Ammon's horn (tissue), 1 donor: ENCODE measurements around the gene KRTAP21-2.
"Not testable (repeated sequence)": the region's sequence is repeated elsewhere in the genome, so short reads cannot be mapped to it uniquely, and the experiment has no call there.

Experiments
- DNase-seq: peaks from one replicate; pipeline ENCODE4 v3.0.0-alpha.2; 2016; ENCODE audit warnings: low spot score

KRTAP21-2 gene

DNA sequence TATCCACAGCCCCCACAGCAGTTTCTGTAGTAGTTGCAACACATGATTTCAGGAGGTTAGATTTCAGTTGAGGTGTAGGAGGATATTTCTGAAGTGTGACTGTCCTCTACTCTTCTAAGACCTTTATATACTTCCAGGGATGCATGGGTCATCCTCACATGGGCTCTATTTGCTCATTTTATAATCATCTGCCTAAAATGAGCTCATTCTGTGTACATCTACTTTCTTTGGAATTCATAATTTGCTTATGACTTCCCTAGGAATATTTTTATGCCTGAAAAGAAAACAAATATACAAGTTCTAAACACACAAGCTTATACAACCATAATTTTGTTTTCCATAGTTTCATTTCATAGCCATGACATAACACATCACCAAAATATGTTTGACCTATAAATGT lies at the start of gene KRTAP21-2:
TSS of gene KRTAP21-2 (minus strand) at position 101 of the 400 bp plus-strand sequence. CDS start at position 44, 57 bp downstream.
- DNase-seq: no peak

DNA sequence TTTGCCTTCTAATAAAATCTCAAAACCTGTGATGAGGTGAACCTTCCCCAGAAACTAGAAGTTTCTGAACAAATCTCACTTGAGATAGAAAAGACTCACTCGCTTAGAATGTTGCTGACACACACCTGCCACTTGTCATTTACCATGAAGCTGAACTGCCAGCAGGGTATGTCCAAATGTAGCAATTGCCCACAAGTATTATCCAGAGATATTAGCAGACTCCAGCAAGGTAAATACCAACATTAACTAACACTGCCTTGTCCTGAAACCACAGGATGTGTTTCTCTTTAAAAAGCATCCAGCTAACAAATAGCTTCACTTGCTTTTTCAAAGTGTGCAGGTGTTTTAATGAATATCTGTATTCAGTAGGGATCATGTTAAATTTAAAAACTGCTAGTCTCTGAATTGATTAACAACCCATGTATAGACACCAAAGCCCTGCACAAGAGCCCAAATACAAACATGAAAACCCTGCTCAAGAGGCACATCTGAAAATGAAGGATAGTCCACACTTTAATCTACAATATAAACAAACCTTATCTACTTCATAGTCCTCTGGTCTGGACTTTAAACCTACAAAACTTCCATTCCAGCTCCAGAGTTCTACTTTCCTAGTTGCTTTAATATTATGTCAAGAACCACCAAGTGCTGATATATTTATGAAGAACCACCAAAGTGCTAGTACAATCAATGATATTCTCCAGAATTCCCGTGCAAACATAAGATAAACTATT lies 46.7 kb upstream of the KRTAP21-2 start:
- no peak for DNase-seq

DNA sequence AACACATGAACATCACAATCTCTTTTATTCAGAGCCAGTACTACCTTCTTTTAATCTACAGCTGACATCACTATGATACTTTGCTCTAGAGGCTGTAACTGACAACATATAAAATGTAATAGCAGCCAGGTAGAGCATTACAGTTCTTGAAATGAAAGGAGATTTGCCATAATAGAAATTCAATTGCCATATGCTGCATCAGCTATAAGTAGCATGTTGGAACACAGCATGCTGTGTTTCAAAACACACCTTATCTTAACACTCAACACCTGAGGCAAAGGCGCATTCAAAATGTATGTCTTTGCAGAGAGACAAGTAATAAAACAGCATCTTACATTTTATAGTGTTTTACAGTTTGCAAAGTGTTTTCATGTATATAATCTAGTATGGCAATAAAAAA lies 32.2 kb upstream of the KRTAP21-2 start:
- no peak for DNase-seq

DNA sequence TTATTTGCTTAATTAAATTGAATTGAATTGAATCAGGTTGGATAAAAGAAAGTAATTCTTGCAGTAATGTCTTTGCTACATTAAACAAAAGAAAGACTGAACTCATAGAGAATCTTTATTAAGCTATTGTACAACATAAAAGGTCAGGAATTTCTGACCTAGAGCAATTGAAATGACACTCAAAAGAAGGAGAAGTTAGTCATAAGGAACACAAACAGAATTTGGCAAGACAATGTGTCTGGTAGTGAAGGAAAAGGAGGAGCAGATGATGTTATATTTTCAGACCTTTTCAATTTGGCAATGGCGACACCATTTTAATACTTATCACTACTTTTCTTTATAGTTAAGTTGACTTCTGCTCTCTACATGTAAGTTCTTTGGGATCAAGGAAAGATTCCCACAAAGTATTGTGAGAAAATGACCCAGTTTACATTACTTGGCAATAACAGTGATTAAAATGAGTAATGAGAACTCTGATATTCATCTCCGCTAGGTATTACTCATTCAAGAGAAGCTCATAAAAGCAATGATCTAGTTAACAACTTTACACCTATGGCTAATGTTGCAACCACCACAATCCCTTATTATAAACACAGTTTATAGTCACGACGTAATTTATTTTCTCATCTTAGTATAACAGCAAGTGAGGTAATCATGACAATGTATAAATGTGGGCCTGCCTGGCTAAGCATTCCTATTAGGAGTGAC lies 22.8 kb upstream of the KRTAP21-2 start:
- no peak for DNase-seq

DNA sequence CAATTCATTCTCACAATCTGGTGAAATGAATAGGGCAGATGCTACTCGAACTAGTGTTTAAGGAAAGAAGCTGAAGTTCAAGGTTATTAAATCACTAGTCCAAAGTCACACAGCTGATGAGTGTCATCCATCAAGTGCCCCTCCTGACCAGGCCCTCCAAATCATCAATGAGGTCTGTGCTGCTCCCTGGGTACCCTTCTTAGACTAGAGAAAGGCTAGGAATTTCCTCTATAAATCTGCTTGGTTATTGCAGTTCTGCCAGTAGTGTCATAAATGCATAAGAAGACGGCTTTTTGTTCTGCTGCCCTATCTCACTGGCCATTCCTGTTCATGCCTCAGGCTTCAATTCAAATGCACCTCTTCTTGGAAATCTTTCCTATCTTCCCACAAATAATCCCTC lies 13.7 kb upstream of the KRTAP21-2 start:
- no peak for DNase-seq

DNA sequence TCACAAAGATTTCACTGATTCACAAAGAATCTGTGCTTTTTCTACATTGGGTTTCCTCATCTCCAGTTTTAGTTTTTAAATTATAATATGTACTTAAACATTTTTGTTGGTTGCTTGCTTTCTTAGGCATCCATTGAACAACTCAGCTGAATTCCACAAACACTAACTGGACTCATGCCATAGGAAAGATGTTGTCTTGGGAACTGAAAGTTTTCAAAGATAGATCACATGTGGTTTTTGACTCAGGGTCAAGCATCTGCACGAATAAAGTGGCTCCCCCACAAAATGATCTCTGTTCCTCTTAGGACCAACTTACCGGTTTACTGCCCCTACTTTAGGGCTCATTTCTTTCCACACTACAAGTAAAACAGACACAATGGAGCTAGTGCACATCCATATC lies 11.2 kb upstream of the KRTAP21-2 start:
- DNase-seq: no peak

DNA sequence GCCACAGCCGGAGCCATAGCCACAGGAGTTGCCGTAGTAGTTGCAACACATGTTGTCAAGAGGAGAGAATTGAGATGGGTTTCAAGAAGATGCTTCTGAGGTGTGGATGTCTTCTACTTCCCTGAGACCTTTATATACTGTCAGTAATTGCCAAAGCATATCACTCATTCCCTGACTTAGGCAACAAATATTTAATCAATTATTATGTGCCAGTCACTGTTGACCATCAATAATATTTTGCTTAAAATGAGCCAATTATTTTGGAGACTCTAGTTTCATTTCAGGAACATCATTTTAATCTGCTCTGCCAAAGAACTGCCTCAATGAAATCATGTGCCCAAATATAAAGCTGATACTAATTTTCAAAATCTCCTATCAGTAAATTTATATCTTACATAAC lies 8.3 kb upstream of the KRTAP21-2 start, which contains the start of gene KRTAP21-1:
TSS of gene KRTAP21-1 (minus strand) at position 101 of the 400 bp plus-strand sequence. CDS start at position 51, 50 bp downstream.
- DNase-seq: not testable (repeated sequence)

DNA sequence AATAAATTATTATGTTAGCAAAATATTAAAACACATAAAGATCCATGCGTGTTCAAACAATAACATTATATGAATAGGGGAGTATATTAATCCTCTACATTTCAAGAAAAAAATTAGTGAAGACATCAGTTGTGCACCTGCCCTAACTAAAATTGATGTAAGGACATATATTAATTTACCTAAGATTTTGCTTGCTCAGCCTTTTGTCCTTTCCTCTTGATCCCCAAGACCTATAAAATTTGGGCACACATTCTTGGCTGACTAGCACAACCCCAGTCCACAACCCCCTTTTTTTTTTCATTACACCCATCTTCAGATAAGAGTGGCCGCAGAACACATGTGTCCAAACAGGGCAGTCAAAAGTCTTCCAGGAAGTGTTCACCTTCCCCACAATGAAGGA lies 6.6 kb downstream of the KRTAP21-2 start:
- DNase-seq: no peak

DNA sequence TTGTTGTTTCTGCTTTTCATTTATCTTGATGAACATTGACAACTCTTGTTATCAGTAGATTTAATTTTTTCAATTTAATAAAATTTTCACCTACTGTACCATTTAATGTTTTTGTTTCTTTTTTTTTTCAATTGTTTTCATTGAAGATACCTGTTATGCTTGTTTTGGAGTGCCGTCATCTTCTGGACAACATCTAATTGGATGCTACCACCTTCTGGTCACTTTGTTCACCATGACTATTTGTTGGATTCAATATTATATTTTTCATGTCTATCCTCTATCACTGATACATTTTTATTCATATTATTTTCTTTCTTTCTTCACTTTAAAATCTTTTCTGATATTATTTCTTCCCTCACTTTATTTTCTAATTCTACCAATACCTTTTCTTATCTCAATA lies 14.0 kb downstream of the KRTAP21-2 start:
- DNase-seq: no peak

DNA sequence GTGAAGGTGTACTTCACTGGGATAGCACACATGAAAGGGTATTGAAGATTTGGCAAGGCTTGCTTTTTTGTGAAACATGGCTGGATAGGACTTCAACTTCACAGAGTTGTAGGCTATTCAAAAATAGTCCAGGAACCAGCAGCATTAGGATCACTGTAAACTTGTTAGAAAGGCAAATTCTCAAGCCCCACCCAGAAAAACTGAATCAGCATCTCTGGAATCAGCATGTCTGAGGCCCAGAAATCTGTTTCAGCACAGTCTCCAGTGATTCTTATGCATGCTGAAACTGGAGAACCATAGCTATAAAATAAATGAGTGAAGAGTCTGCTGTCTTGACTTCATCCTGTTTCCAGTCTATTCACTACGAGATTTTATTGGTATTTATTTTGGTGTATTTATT lies 20.3 kb downstream of the KRTAP21-2 start:
- DNase-seq: no peak

DNA sequence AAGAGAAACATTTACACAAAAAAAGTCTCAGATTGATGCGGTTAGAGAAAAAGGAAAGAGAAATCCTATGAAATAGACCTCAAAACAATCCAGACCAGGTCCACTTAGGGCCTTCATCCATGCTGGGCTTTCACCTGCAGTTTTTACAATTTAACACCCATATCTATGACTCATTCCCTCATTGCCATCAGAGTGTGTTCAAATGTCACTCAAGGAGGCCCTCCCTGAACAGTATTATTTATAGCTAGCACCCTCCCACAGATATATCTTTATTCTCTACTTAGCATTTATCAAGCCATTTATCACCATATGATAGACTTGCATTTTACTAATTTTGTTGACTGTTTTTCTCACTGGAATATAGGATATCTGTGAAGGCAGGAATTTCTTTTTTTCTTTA lies 27.7 kb downstream of the KRTAP21-2 start:
- no peak for DNase-seq

DNA sequence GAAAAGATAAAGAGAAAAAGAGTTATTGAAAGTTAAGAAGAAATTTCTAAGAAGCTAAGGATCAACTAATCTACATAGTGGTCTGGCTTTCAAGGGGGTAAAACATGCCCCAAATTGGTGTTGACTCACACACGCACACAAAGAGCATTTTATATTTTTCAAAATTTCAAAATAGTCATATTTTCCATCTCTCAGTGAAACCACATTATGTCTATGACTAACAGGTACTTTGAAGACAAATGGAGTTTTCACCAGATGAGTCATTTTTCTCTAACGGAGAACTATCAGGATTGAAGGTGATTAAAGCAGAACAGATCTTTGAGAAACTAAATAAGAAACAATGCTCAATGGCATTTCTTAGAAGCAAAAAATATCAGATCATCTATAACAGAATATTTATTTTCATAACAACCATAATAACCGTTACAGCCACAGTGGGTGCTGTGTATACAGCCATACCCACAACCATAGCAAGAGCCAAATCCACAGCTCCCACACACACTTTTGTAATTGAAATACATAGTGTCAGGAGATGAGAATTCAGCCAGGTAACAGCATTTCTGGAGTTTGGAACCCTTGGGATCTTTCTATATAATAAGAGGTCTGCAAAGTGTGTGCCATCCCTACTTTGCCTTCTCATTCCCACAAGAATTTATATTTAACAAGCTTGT lies 28.7 kb downstream of the KRTAP21-2 start, which contains the start of gene KRTAP21-3:
TSS of gene KRTAP21-3 (minus strand) at position 539 of the 671 bp plus-strand sequence. CDS start at position 521, 18 bp downstream.
- no peak for DNase-seq

DNA sequence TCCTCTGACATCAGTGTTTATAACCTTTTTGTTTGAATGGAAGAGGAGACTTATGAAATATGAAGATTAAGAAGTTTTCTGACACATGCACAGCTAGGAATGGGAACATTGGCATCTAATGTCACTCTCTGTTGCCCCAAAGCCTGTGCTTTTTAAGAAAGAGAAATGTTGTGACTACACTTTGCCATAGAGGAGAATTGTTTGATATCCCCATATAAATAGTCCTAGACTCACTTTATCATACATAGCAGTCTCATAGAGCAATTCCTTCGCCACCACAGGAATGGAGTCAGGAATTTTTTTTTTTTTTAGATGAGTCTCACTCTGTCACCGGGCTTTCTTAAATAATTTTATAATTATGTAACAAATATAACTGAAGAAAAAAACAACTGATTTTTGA lies 30.0 kb downstream of the KRTAP21-2 start:
- no peak for DNase-seq

DNA sequence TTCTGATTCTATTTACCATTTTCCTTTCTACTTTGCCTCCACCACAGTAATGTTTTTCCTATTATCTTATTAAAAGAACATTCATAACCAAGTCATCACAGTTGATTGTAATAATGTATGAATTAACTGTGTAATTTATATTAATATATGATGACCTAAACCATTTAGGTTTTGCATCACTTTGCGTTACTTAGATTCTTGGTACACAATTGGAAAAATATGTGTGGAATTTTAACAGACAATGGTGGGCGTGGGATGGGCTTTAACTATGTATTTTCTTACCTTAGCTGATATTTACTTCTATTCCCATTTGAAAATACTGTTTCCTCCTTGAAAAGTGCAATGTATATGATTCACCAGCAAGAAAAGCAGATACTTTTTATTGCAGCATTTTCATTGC lies 32.1 kb downstream of the KRTAP21-2 start:
- DNase-seq: no peak

DNA sequence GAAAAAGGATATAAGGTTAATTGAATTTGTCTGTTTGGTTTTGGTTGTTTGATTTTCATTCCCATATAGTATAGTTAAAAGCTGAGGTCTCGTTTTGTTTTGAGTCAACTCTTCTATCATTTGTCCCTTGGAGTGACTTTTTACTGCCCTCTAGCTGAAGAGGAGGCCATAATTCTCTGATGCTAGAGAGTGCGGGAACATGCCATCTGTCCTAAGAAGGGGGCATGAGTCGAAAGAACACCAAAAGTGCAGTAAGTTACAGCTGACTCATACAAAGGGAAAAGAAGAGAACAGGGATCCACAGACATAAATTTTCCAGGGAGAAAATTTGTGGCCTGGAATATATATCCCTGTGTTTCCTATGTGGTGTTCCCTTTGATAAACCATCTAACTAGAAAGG lies 32.6 kb downstream of the KRTAP21-2 start:
- DNase-seq: no peak

DNA sequence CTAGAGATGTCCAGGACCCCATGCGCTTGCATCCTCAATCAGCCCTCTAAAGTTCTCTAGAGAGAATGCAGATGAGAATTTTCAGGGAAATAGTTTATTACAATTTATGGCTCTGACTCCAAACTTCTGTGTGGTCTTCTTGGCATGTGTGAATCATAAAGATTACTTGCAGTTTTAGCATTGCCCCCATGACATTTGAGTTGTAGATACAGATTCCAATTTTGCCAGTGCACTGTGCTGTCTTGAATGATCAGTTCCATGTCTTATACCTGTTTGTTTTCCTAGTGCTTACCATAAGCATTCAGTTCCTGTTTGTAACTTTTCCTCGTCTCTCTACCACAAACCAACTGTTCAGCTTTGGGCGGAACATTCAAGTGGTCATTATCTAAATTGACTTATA lies 33.3 kb downstream of the KRTAP21-2 start:
- no peak for DNase-seq

DNA sequence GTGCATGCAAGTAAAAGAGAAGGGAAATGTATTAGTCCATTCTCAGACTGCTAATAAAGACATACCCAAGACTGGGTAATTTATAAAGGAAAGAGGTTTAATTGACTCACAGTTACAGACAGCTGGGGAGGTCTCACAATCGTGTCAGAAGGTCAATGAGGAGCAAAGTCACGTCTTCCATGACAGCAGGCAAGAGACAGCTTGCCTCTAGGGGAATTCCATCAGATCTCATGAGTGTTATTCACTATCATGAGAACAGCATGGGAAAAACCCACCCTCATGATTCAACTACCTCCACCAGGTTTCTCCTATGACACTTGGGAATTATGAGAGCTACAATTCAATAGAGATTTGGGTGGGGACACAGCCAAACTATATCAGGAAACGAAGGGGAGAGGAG lies 36.6 kb downstream of the KRTAP21-2 start:
- DNase-seq: no peak

DNA sequence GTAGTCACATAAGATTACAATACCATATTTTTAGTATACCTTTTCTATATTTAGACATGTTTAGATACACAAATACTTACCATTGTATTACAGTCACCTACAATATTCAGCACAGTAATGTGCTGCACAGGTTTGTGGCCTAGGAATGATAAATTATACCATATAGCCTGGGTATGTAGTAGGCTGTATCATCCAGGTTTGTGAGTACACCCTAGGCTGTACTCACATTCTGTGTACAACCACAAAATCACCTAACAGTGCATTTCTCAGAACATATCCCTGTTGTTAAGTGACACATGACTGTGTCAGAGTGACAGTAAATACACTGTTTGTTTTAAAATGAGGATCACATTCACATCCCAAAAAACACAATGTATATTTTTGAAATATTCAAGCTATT lies 39.6 kb downstream of the KRTAP21-2 start:
- no peak for DNase-seq
